Measurements from ENCODE around the gene KCNIP4.

KCNIP4 gene

GRCh38 chr4:20700007-20700761 lies 1248.4 kb downstream of the KCNIP4 start, which contains the start of gene PACRGL:
TSS of gene PACRGL (plus strand) at chr4:20700458. CDS start at chr4:20704482, 4,024 bp downstream.
- DNase-seq: peak; percentile 93

- no peak for DNase-seq
Measured at GRCh38 chr4:20698820-20699219, 1249.8 kb downstream of the KCNIP4 start.

DNA sequence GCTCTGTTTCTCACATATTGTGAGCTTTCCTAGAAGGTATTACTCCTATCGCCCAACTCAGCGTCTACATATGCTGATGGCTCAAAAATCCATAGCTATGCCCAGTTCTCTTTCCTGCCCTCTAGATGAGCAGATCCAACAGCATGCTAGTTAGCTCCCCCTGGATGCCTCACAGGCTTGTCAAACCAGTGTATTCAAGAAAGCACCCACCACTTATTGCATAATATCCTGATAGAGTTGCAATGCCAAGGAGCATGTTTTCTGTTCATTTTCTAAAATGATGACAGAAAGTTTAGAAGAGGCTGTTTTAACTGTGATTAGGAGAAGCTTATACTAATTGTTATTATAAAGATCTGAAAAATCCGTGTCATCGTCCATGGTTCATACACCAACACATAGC lies 1250.2 kb downstream of the KCNIP4 start:
- no peak for DNase-seq

DNA sequence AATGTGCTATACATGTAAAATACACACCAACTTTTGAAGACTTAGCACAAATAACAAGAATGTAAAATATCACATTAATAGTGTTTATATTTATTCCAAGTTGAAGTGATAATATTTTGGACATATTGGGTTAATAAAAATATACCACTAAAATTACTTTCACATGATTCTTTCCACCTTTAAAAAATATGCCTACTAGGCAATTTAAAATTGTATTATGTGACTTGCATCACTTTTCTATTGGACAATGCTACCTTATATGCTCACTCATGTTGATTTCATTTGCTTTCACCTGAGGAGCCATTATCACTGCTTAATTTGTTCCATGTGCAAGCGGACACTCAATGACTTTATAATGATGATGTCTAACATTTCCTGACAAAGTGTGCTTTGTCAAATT lies 1251.8 kb downstream of the KCNIP4 start:
- no peak for DNase-seq

GRCh38 chr4:20687864-20688263 lies 1260.7 kb downstream of the KCNIP4 start:
- DNase-seq: no peak

- DNase-seq: peak; percentile 34
Measured at GRCh38 chr4:20684852-20685763, 1263.5 kb downstream of the KCNIP4 start.

GRCh38 chr4:20683766-20684165 lies 1264.8 kb downstream of the KCNIP4 start:
- no peak for DNase-seq

DNA sequence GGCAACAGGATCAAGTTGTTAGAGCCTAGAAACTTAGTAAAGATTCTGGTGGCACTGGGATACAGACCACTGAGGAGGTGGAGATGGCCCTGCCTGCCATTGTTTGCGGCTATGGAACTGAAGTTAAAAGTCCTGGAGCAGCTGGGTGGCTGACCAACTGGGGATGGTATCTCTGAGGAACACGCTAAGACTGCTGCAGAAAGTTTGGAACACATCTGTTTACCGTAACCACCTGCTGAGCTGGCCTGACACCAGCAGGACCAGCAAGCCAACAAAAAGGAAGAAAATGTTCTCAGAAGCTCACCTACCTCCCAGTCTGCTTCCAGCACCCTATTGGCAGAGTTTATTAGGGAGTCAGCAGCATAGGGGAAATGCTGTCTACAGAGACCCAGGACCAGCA lies 1265.7 kb downstream of the KCNIP4 start:
- no peak for DNase-seq

DNA sequence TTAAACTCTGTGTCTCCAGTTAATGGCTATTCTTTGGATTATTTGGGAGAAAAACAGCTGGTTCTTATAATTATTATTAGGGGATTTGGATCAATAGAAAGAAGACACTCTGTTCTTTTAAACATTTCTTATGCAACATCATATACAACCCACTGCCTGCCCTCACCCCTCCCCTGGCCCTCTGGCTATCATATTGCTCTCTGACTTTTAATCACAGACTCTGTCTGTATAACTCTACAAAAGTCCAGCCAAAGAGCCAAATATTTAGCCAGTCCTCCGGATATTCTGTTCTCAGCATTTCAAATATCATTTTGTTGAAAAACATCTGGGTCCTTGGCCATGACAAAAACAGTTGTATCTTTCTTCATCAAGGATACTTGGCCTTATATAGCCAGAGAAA lies 1267.3 kb downstream of the KCNIP4 start:
- DNase-seq: no peak

- DNase-seq: no peak
Measured at GRCh38 chr4:20680736-20681135, 1267.8 kb downstream of the KCNIP4 start.

GRCh38 chr4:20679951-20680350 lies 1268.6 kb downstream of the KCNIP4 start:
- no peak for DNase-seq
